ENCODE results near the gene ULK4. TPM values are rescaled to one million over a fixed set of nuclear protein-coding genes. Genes with fewer than 3 reads are reported as not detected.

ULK4 gene
- total and polyA plus RNA-seq, 9 of the 15 experiments (the other 6 are each of a cell fraction or from before 2014, with no cell fraction given), result 3.0 to 5.9 (median 3.5) TPM

- BruUV-seq (replicated peaks), result no TSS peak
- intact Hi-C loops (cut with micrococcal nuclease) (no loop called here), in situ Hi-C loops (cut with MboI) (no loop called here)
- Histone ChIP-seq H3K79me2 (ENCODE audit: control insufficient read depth, insufficient read depth, low read length) (no peaks in the 10 kb centered on the region), H3K4me2 (ENCODE audit: insufficient read depth, low read length) (no peak overlapping the region), H3K36me3 (ENCODE audit: control insufficient read depth, insufficient read depth, low read length) (no peaks in the 10 kb centered on the region), H3K4me1 (replicated peaks in 1 of 2; ENCODE audit: control insufficient read depth in 2 of 2, insufficient read depth in 2 of 2, low read length in 2 of 2) (no peaks in the 10 kb centered on the region), H2AFZ (ENCODE audit: low read depth, low read length) (no peak overlapping the region), H3K9me1 (ENCODE audit: control insufficient read depth, insufficient read depth, low read length) (no peaks in the 10 kb centered on the region), H3K9me3 (replicated peaks; ENCODE audit: control insufficient read depth, insufficient read depth, low read depth, low read length) (no peaks in the 10 kb centered on the region), H3K9ac (ENCODE audit: insufficient read depth in 1 of 2, low read depth in 2 of 2, low read length in 2 of 2) (no peak overlapping the region), H4K20me1 (replicated peaks; ENCODE audit: control insufficient read depth, insufficient read depth, low read length) (no peaks in the 10 kb centered on the region), H3K27me3 (ENCODE audit: control insufficient read depth in 2 of 2, insufficient read depth in 2 of 2, low read length in 2 of 2) (peaks cover 5 to 7% of the 10 kb centered on the region in 2 experiments; a peak in 2 of 5 replicates), H3K27ac (ENCODE audit: extremely low read depth, low read depth, low read length) (no peak overlapping the region), H3K4me3 (no peak overlapping the region)
- ChIA-PET CTCF (ENCODE audit: low intra/inter-chr PET ratio) (no interaction called here), POLR2A (no interaction called here)
- ATAC-seq (no peak), DNase-seq (ENCODE audit: extremely low read depth in 1 of 4, low spot score in 3 of 4) (peak in 1 of 4 experiments; percentile 1), FAIRE-seq (no peak)
- 0% methylated on average over 1 of the region's 1 CpG for WGBS (ENCODE audit: insufficient coverage, low coverage, missing lambda C conversion rate)
- TF ChIP-seq POLR2G (IDR thresholded peaks at IDR 0.05; ENCODE audit: low read depth, low read length) (no peak), ZKSCAN8 (CRISPR knock-in tag; IDR thresholded peaks at IDR 0.05) (no peak), E2F8 (IDR thresholded peaks at IDR 0.05; ENCODE audit: low read depth, partially characterized antibody) (no peak), ARHGAP35 (IDR thresholded peaks at IDR 0.05; ENCODE audit: partially characterized antibody) (no peak), ZNF589 (CRISPR knock-in tag; IDR thresholded peaks at IDR 0.05; ENCODE audit: low read depth) (no peak), ZBED1 (IDR thresholded peaks at IDR 0.05) (no peak), CGGBP1 (CRISPR knock-in tag; IDR thresholded peaks at IDR 0.05) (no peak)
- TF ChIP-seq, protein P1, sequence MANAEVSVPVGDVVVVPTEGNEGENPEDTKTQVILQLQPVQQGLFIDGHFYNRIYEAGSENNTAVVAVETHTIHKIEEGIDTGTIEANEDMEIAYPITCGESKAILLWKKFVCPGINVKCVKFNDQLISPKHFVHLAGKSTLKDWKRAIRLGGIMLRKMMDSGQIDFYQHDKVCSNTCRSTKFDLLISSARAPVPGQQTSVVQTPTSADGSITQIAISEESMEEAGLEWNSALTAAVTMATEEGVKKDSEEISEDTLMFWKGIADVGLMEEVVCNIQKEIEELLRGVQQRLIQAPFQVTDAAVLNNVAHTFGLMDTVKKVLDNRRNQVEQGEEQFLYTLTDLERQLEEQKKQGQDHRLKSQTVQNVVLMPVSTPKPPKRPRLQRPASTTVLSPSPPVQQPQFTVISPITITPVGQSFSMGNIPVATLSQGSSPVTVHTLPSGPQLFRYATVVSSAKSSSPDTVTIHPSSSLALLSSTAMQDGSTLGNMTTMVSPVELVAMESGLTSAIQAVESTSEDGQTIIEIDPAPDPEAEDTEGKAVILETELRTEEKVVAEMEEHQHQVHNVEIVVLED (CRISPR knock-in tag; IDR thresholded peaks at IDR 0.05), result no peak
Measured at GRCh38 chr3:41572092-41572491, 389.8 kb downstream of the ULK4 start.

Measured in K562 (cell line).